PC-9 (cell line): Measurements from ENCODE around the gene ECD. TPM values are rescaled to one million over a fixed set of nuclear protein-coding genes. Genes with fewer than 3 reads are reported as not detected.
A peak's percentile ranks its signal among the peaks of the same experiment; 100 is the strongest.

ENCODE experiments used
- BruUV-seq: library from RNA; stranded (reverse); fragments of 400-500 nt; replicated peaks from 2 replicates; lab custom pipeline; 2021; lab: Mats Ljungman, UMichigan
- CTCF ChIA-PET: fragments of 300-600 bp; sonication (Branson Sonifier 250); formaldehyde crosslinking; loops from one replicate; lab custom pipeline; 2022; ENCODE audit warnings: antibody characterized with exemption; lab: Charles Lee
- POLR2A ChIA-PET: fragments of 300-600 bp; sonication (Branson Sonifier 250); formaldehyde crosslinking; loops from one replicate; lab custom pipeline; 2022; ENCODE audit warnings: antibody characterized with exemption; ENCODE audit not compliant: unreplicated experiment; lab: Charles Lee
- DNase-seq, 2 experiments: peaks; one replicate each; pipeline versions ENCODE4 v3.0.0 to v3.0.0-alpha.2; 2015 to 2022; ENCODE audit warnings: mixed read lengths in 1 of 2
- H2AFZ ChIP-seq: fragments of 200-600 bp; sonication (generic); 2 replicates; pipeline ENCODE4 v1.8.1; 2017; ENCODE audit warnings: antibody characterized with exemption
- H3F3A ChIP-seq: fragments of 200-600 bp; sonication (generic); 2 replicates; pipeline ENCODE4 v1.8.1; 2017; ENCODE audit warnings: antibody characterized with exemption, mild to moderate bottlenecking, low read depth; ENCODE audit not compliant: insufficient read depth
- H3K27ac ChIP-seq: fragments of 200-600 bp; sonication (generic); 2 replicates; pipeline ENCODE4 v1.6.1; 2016; ENCODE audit warnings: mixed run types
- H3K27me3 ChIP-seq: fragments of 200-600 bp; sonication (generic); 2 replicates; pipeline ENCODE4 v1.6.1; 2016; ENCODE audit warnings: low read depth, mixed run types; ENCODE audit not compliant: insufficient read depth
- H3K36me3 ChIP-seq: fragments of 200-600 bp; sonication (generic); 2 replicates; pipeline ENCODE4 v1.6.1; 2016; ENCODE audit warnings: low read depth, mixed run types
- H3K4me1 ChIP-seq: fragments of 200-600 bp; sonication (generic); replicated peaks from 2 replicates; pipeline ENCODE4 v1.6.1; 2016; ENCODE audit warnings: mixed run types; ENCODE audit not compliant: insufficient read depth
- H3K4me2 ChIP-seq: fragments of 200-600 bp; sonication (generic); 2 replicates; pipeline ENCODE4 v1.6.1; 2017; ENCODE audit warnings: mixed run types
- H3K4me3 ChIP-seq: fragments of 200-600 bp; sonication (generic); 2 replicates; pipeline ENCODE4 v1.6.1; 2016; ENCODE audit warnings: mixed run types
- H3K79me2 ChIP-seq: fragments of 200-600 bp; sonication (generic); 2 replicates; pipeline ENCODE4 v1.6.1; 2017; ENCODE audit warnings: low read depth, mixed run types
- H3K9me2 ChIP-seq: fragments of 200-600 bp; sonication (generic); 2 replicates; pipeline ENCODE4 v1.8.1; 2017; ENCODE audit warnings: mild to moderate bottlenecking; ENCODE audit not compliant: insufficient read depth
- H3K9me3 ChIP-seq: fragments of 200-600 bp; sonication (generic); 2 replicates; pipeline ENCODE4 v1.8.1; 2016; ENCODE audit warnings: low read depth; ENCODE audit not compliant: insufficient read depth
- H4K20me1 ChIP-seq: fragments of 200-600 bp; sonication (generic); 2 replicates; pipeline ENCODE4 v1.8.1; 2017; ENCODE audit not compliant: insufficient read depth
- CTCF ChIP-seq: fragments of 200-600 bp; sonication (generic); conservative IDR thresholded peaks from 2 replicates; pipeline ENCODE4 v1.6.1; 2017; ENCODE audit warnings: mixed run types, antibody characterized with exemption, mild to moderate bottlenecking, moderate library complexity
- EZH2 ChIP-seq: fragments of 200-600 bp; sonication (generic); IDR thresholded peaks from 2 replicates; pipeline ENCODE4 v1.8.0; 2017; ENCODE audit warnings: antibody characterized with exemption, low read depth
- intact Hi-C: fragments of 100-400 bp; cut with micrococcal nuclease; formaldehyde crosslinking; loops from one replicate; pipeline ENCODE4 v1.10.0; 2022; ENCODE audit not compliant: unreplicated experiment
- total RNA-seq: library from RNA; stranded (reverse); gene quantifications from 2 replicates; pipeline ENCODE4 v1.2.3, GENCODE V29; 2021

The ECD gene
- total RNA-seq, 1 experiment from 2014 or later, result 33.2 TPM

- peak overlapping the region; percentile 30 for H3K27ac ChIP-seq
- BruUV-seq, result no TSS peak
- POLR2A ChIA-PET, result no interaction called here
These were observed 35.7 kb downstream of the ECD start for GRCh38 chr10:73131913-73132686.

DNA sequence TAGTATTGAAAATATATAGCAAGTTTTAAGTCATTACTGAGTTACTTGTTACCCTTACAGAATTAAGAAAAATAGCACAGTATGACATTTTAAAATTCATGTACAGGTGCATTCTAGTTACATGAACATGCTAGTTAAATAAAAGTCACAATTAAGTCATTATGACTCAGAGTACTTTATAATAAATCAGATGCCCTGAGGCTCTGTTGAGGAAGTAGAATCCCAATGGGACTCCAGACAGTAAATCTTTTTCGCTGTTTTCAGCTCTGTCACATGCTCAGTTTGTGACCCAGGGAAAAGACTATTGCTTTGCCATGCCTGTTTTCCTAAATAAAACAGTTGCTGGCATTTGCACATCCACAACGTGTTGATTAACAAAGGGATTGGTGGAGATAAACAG is 36.5 kb downstream of the ECD start:
- Histone ChIP-seq H3K4me3 (no peak overlapping the region), H2AFZ (no peak overlapping the region), H3K79me2 (no peaks in the 10 kb centered on the region), H3K4me1 (peaks cover 23% of the 10 kb centered on the region), H3K27me3 (no peaks in the 10 kb centered on the region), H3K36me3 (peaks cover 38% of the 10 kb centered on the region), H4K20me1 (0 out of 2 replicates have a peak, but pooled peaks cover 5% of the 10 kb centered on the region), H3K9me2 (no peaks in the 10 kb centered on the region), H3K4me2 (peak overlapping the region; percentile 2; the same call in 1 of the 2 replicates), H3K27ac (peak overlapping the region; percentile 30), H3F3A (peaks cover 31% of the 10 kb centered on the region), H3K9me3 (no peaks in the 10 kb centered on the region)
- POLR2A ChIA-PET, result interaction anchor here (0.6 kb wide), 1 partner anchor 23 kb away, joined by 8 read pairs; no protein-coding TSS in a partner anchor
- CTCF ChIA-PET, result no interaction called here
- TF ChIP-seq CTCF (no peak), EZH2 (no peak)
- no TSS peak for BruUV-seq
- peak in 1 of 2 experiments; percentile 77 for DNase-seq
- intact Hi-C loops, result no loop called here

More at GRCh38 chr10:73131913-73132686, 35.7 kb downstream of the ECD start:
- CTCF ChIA-PET, result no interaction called here
- H3K36me3 ChIP-seq, result peaks cover 38% of the 10 kb centered on the region
- no peak overlapping the region for H2AFZ ChIP-seq
- TF ChIP-seq EZH2 (no peak), CTCF (no peak)
- DNase-seq, result no peak
- peak overlapping the region; percentile 2; the same call in 1 of the 2 replicates for H3K4me2 ChIP-seq
- H3K9me2 ChIP-seq, result no peaks in the 10 kb centered on the region
- 0 out of 2 replicates have a peak, but pooled peaks cover 5% of the 10 kb centered on the region for H4K20me1 ChIP-seq
- H3K4me1 ChIP-seq, result peaks cover 23% of the 10 kb centered on the region
- no peak overlapping the region for H3K4me3 ChIP-seq
- H3K79me2 ChIP-seq, result no peaks in the 10 kb centered on the region
- H3K27me3 ChIP-seq, result no peaks in the 10 kb centered on the region
- H3F3A ChIP-seq, result peaks cover 24% of the 10 kb centered on the region
- H3K9me3 ChIP-seq, result no peaks in the 10 kb centered on the region
- intact Hi-C loops, result no loop called here

GRCh38 chr10:73126343-73126742 is 41.5 kb downstream of the ECD start:
- BruUV-seq, result no TSS peak
- Histone ChIP-seq H3K4me3 (no peak overlapping the region), H3K9me3 (no peaks in the 10 kb centered on the region), H3K4me1 (peaks cover 8% of the 10 kb centered on the region), H3K79me2 (no peaks in the 10 kb centered on the region), H3K36me3 (peaks cover 18% of the 10 kb centered on the region), H4K20me1 (no peaks in the 10 kb centered on the region), H3K9me2 (no peaks in the 10 kb centered on the region), H3F3A (peaks cover 22% of the 10 kb centered on the region), H3K27ac (no peak overlapping the region), H2AFZ (no peak overlapping the region), H3K27me3 (no peaks in the 10 kb centered on the region), H3K4me2 (no peak overlapping the region)
- DNase-seq, result no peak
- TF ChIP-seq CTCF (no peak), EZH2 (no peak)
- intact Hi-C loops, result no loop called here
- CTCF ChIA-PET, result no interaction called here
- POLR2A ChIA-PET, result no interaction called here
